Chondrocyte (in vitro differentiated cells): ENCODE results near the gene STAT3. TPM values are rescaled to one million over a fixed set of nuclear protein-coding genes. Genes with fewer than 3 reads are reported as not detected.

Source experiments
- DNase-seq: peaks from one replicate; pipeline ENCODE4 v3.0.0; 2021; ENCODE audit warnings: mixed read lengths, low spot score
- H3K27ac Mint-ChIP-seq: one replicate; pipeline ENCODE4 v1.8.0; 2021; ENCODE audit warnings: mild to moderate bottlenecking, moderate library complexity, mixed read lengths; ENCODE audit not compliant: unreplicated experiment
- H3K27me3 Mint-ChIP-seq: 2 replicates; pipeline ENCODE4 v1.8.0; 2021; ENCODE audit warnings: low read depth, mixed read lengths
- H3K36me3 Mint-ChIP-seq: 2 replicates; pipeline ENCODE4 v1.8.0; 2021; ENCODE audit warnings: low read depth, mixed read lengths
- H3K4me1 Mint-ChIP-seq: 2 replicates; pipeline ENCODE4 v1.8.0; 2021; ENCODE audit warnings: low read depth, mild to moderate bottlenecking, mixed read lengths
- H3K4me3 Mint-ChIP-seq: one replicate; pipeline ENCODE4 v1.8.0; 2021; ENCODE audit warnings: mild to moderate bottlenecking, moderate library complexity, mixed read lengths; ENCODE audit not compliant: unreplicated experiment
- H3K9me3 Mint-ChIP-seq: 2 replicates; pipeline ENCODE4 v1.8.0; 2021; ENCODE audit warnings: low read depth, mixed read lengths
- CTCF ChIP-seq: fragments of 200-600 bp; sonication (generic); IDR thresholded peaks from 2 replicates; pipeline ENCODE4 v1.5.0; 2021; ENCODE audit warnings: antibody characterized with exemption, mild to moderate bottlenecking, moderate library complexity
- total RNA-seq: library from RNA; stranded (reverse); gene quantifications from 3 replicates; pipeline ENCODE4 v1.2.1, GENCODE V29; 2021

The STAT3 gene
- total RNA-seq, 1 donor from 2014 or later: 164 TPM

GRCh38 chr17:42290577-42290976, 97.7 kb downstream of the STAT3 start:
- peak; percentile 5 for DNase-seq
- Mint-ChIP-seq H3K36me3 (peaks cover 7% of the 10 kb centered on the region), H3K27ac (peak overlapping the region; percentile 34), H3K4me1 (peaks cover 41% of the 10 kb centered on the region), H3K9me3 (no peaks in the 10 kb centered on the region), H3K4me3 (no peak overlapping the region), H3K27me3 (no peaks in the 10 kb centered on the region)
- TF ChIP-seq CTCF: no peak

- peak overlapping the region; percentile 78 for H3K27ac Mint-ChIP-seq
- no peak for TF ChIP-seq CTCF
- H3K4me3 Mint-ChIP-seq: peak overlapping the region; percentile 49
- peaks cover 4% of the 10 kb centered on the region for H3K36me3 Mint-ChIP-seq
- H3K4me1 Mint-ChIP-seq: peaks cover 41% of the 10 kb centered on the region
- no peaks in the 10 kb centered on the region for H3K27me3 Mint-ChIP-seq
- DNase-seq: peak; percentile 59
- H3K9me3 Mint-ChIP-seq: no peaks in the 10 kb centered on the region
Observed at GRCh38 chr17:42289611-42290181, 98.5 kb downstream of the STAT3 start.

GRCh38 chr17:42288803-42289610, 99.2 kb downstream of the STAT3 start:
- H3K4me3 Mint-ChIP-seq: peak overlapping the region; percentile 49
- TF ChIP-seq CTCF: no peak
- peaks cover 35% of the 10 kb centered on the region for H3K4me1 Mint-ChIP-seq
- H3K27me3 Mint-ChIP-seq: no peaks in the 10 kb centered on the region
- H3K36me3 Mint-ChIP-seq: peaks cover 4% of the 10 kb centered on the region
- peak; percentile 86 for DNase-seq
- no peaks in the 10 kb centered on the region for H3K9me3 Mint-ChIP-seq
- peak overlapping the region; percentile 78 for H3K27ac Mint-ChIP-seq

GRCh38 chr17:42287977-42288802, 100.1 kb downstream of the STAT3 start, which contains the start of gene STAT5A:
TSS of gene STAT5A (plus strand) at chr17:42288498. CDS start at chr17:42289412, 914 bp downstream.
- peaks cover 35% of the 10 kb centered on the region for H3K4me1 Mint-ChIP-seq
- peak within 1 kb of the TSS; percentile 67 for H3K27ac Mint-ChIP-seq
- DNase-seq: peak; percentile 94
- peak within 1 kb of the TSS; percentile 67 for H3K4me3 Mint-ChIP-seq
- no peaks in the 10 kb centered on the region for H3K9me3 Mint-ChIP-seq
- no peaks in the 10 kb centered on the region for H3K27me3 Mint-ChIP-seq
- H3K36me3 Mint-ChIP-seq: peaks cover 1% of the 10 kb centered on the region
- no peak for TF ChIP-seq CTCF
